ENCODE measurements around the gene CD9. TPM values are rescaled to one million over a fixed set of nuclear protein-coding genes. Genes with fewer than 3 reads are reported as not detected.

Gene CD9
- total and polyA plus RNA-seq, 2 of the 8 experiments (the other 6 are each of a cell fraction or from before 2014, with no cell fraction given), result 168 to 319 TPM

DNA sequence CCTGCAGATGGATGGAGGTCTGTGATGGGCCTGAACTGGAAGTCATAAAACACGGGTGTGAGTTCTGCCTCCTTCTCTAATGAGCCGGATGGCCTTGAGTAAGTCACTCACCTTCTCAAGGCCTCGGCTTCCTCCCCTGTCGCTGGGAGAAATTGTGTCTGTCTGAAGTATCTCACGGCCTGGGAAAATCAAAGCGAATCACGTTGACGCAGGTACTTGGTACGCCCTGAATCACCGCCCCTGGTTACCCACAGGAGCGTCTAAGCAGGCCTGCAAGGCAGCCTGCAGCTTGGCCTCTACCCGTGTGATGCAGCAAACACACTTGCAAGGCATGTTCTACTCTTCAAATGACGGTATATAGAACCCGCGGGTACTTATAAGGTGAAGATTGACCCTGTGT lies 28.1 kb upstream of the CD9 start (continued):
- TF ChIP-seq CHD7 (IDR thresholded peaks at IDR 0.05; ENCODE audit: insufficient replicate concordance, low read length), result no peak
- no peak for TF ChIP-seq TBP (IDR thresholded peaks at IDR 0.05; ENCODE audit: low read depth, low read length)
- TF ChIP-seq EGR1 (IDR thresholded peaks at IDR 0.05; ENCODE audit: borderline replicate concordance, low read depth, low read length), result no peak
- TF ChIP-seq E2F6 (IDR thresholded peaks at IDR 0.05), result no peak
- TF ChIP-seq SP2 (IDR thresholded peaks at IDR 0.05; ENCODE audit: low read length), result no peak

Data from H1 (cell line).